SK-N-SH (cell line): ENCODE measurements around the gene CST9. TPM values are rescaled to one million over a fixed set of nuclear protein-coding genes. Genes with fewer than 3 reads are reported as not detected.

ENCODE experiments used
- CTCF ChIA-PET: fragments of 300-600, 350-600 bp; formaldehyde crosslinking; extraction: SDS; loops from one replicate; lab custom pipeline; 2021; lab: Yijun Ruan, JAX
- POLR2A ChIA-PET: fragments of 350-600 bp; sonication (Branson Sonifier 250); formaldehyde crosslinking; extraction: SDS; loops from one replicate; lab custom pipeline; 2020; ENCODE audit warnings: antibody characterized with exemption, inconsistent platforms; lab: Yijun Ruan, JAX
- DNase-seq: peaks from one replicate; pipeline ENCODE4 v3.0.0; 2012
- H2AFZ ChIP-seq: fragments of 200-600 bp; sonication (generic); 2 replicates; pipeline ENCODE4 v1.8.1; 2016; ENCODE audit warnings: antibody characterized with exemption, mild to moderate bottlenecking, low read depth
- H3F3A ChIP-seq: fragments of 200-600 bp; sonication (generic); replicated peaks from 2 replicates; pipeline ENCODE3; 2016; ENCODE audit warnings: antibody characterized with exemption, mild to moderate bottlenecking; ENCODE audit not compliant: insufficient read depth
- H3K27ac ChIP-seq, 2 experiments: fragments of 200-500 bp in 1 of 2; fragments of 200-600 bp in 1 of 2; sonication (Bioruptor generic) in 1 of 2; sonication (generic), shearing (Covaris generic) in 1 of 2; 2 replicates each; pipeline versions ENCODE4 v1.5.1 to v1.6.1; 2014 to 2016; ENCODE audit warnings: low read depth in 2 of 2, inconsistent platforms in 1 of 2, low read length in 1 of 2, mild to moderate bottlenecking in 1 of 2, mixed read lengths in 1 of 2
- H3K27me3 ChIP-seq: fragments of 200-600 bp; sonication (generic), shearing (Covaris generic); 2 replicates; pipeline ENCODE4 v1.6.1; 2016; ENCODE audit warnings: mixed run types; ENCODE audit not compliant: insufficient read depth
- H3K36me3 ChIP-seq, 2 experiments: fragments of 200-500 bp in 1 of 2; fragments of 200-600 bp in 1 of 2; sonication (Bioruptor generic) in 1 of 2; sonication (generic) in 1 of 2; replicated peaks in 1 of 2; 2 replicates each; pipeline versions ENCODE3 to v1.5.1; 2014 to 2016; ENCODE audit warnings: low read length in 1 of 2, mild to moderate bottlenecking in 1 of 2; ENCODE audit not compliant: insufficient read depth in 2 of 2, control insufficient read depth in 1 of 2
- H3K4me1 ChIP-seq, 2 experiments: fragments of 200-500 bp in 1 of 2; fragments of 200-600 bp in 1 of 2; sonication (Bioruptor generic) in 1 of 2; sonication (generic), shearing (Covaris generic) in 1 of 2; 2 replicates each; pipeline versions ENCODE4 v1.5.1 to v1.6.1; 2014 to 2016; ENCODE audit warnings: low read depth in 1 of 2, low read length in 1 of 2, mixed run types in 1 of 2; ENCODE audit not compliant: insufficient read depth in 2 of 2, control insufficient read depth in 1 of 2
- H3K4me2 ChIP-seq: fragments of 200-600 bp; sonication (generic), shearing (Covaris generic); 2 replicates; pipeline ENCODE4 v1.6.1; 2017; ENCODE audit warnings: mixed run types
- H3K4me3 ChIP-seq, 2 experiments: fragments of 200-500 bp in 1 of 2; fragments of 200-600 bp in 1 of 2; sonication (Bioruptor generic) in 1 of 2; sonication (generic), shearing (Covaris generic) in 1 of 2; 2 replicates each; pipeline versions ENCODE4 v1.5.1 to v1.8.1; 2014 to 2016; ENCODE audit warnings: low read depth in 2 of 2, inconsistent platforms in 1 of 2, low read length in 1 of 2, mild to moderate bottlenecking in 1 of 2, mixed read lengths in 1 of 2, moderate library complexity in 1 of 2
- H3K79me2 ChIP-seq: fragments of 200-600 bp; sonication (generic); 2 replicates; pipeline ENCODE4 v1.8.1; 2017; ENCODE audit warnings: mild to moderate bottlenecking; ENCODE audit not compliant: insufficient read depth
- H3K9ac ChIP-seq: fragments of 200-600 bp; sonication (generic); 2 replicates; pipeline ENCODE4 v1.6.1; 2017; ENCODE audit warnings: mixed run types
- H3K9me2 ChIP-seq: fragments of 200-600 bp; sonication (generic); 2 replicates; pipeline ENCODE4 v1.6.1; 2017; ENCODE audit warnings: mixed run types
- H3K9me3 ChIP-seq: fragments of 200-600 bp; sonication (generic); 2 replicates; pipeline ENCODE4 v1.6.1; 2017; ENCODE audit warnings: mixed run types, mild to moderate bottlenecking, moderate library complexity
- H4K20me1 ChIP-seq: fragments of 200-600 bp; sonication (generic); 2 replicates; pipeline ENCODE4 v1.6.1; 2017; ENCODE audit warnings: mild to moderate bottlenecking, mixed run types; ENCODE audit not compliant: insufficient read depth
- FOSL2 ChIP-seq: IDR thresholded peaks from 2 replicates; pipeline ENCODE4 v1.4.0; 2012; ENCODE audit warnings: low read depth, mild to moderate bottlenecking, moderate library complexity, borderline replicate concordance
- MXI1 ChIP-seq: IDR thresholded peaks from 2 replicates; pipeline ENCODE4 v1.6.1; 2012; ENCODE audit warnings: mild to moderate bottlenecking, low read depth, low read length, improper control_type of control experiment
- NRF1 ChIP-seq: IDR thresholded peaks from 2 replicates; pipeline ENCODE4 v1.6.1; 2012; ENCODE audit warnings: low read depth, mild to moderate bottlenecking, low read length
- RAD21 ChIP-seq: IDR thresholded peaks from 2 replicates; pipeline ENCODE4 v1.6.1; 2012; ENCODE audit warnings: mild to moderate bottlenecking, low read length
- RCOR1 ChIP-seq: fragments of 150-350 bp; IDR thresholded peaks from 2 replicates; pipeline ENCODE4 v1.6.1; 2017; ENCODE audit warnings: antibody characterized with exemption, low read length
- RFX5 ChIP-seq: IDR thresholded peaks from 2 replicates; pipeline ENCODE4 v1.6.1; 2012; ENCODE audit warnings: mild to moderate bottlenecking, improper control_type of control experiment, low read length
- SIN3A ChIP-seq: IDR thresholded peaks from 2 replicates; pipeline ENCODE4 v1.6.1; 2012; ENCODE audit warnings: low read depth, mild to moderate bottlenecking, low read length, moderate library complexity, borderline replicate concordance
- SMC3 ChIP-seq: IDR thresholded peaks from 2 replicates; pipeline ENCODE4 v1.6.1; 2012; ENCODE audit warnings: low read depth, low read length, improper control_type of control experiment
- TAF1 ChIP-seq: IDR thresholded peaks from 2 replicates; pipeline ENCODE4 v1.6.1; 2012; ENCODE audit warnings: low read depth, mild to moderate bottlenecking, low read length, moderate library complexity, borderline replicate concordance
- TCF12 ChIP-seq: IDR thresholded peaks from 2 replicates; pipeline ENCODE4 v1.4.0; 2012
- YY1 ChIP-seq: IDR thresholded peaks from 2 replicates; pipeline ENCODE4 v1.4.0; 2012; ENCODE audit warnings: low read depth, mild to moderate bottlenecking
- WGBS: methylation state at CpG from one replicate; pipeline ENCODE4 v1.1.6; 2017; ENCODE audit warnings: low lambda C conversion rate; 5-methylcytosine and 5-hydroxymethylcytosine counted together
- polyA plus RNA-seq, 3 experiments: library from polyadenylated mRNA; depleted of rRNA; stranded (reverse); fragments of >200 nt; gene quantifications; 2 replicates each; pipeline ENCODE4 v1.2.3, GENCODE V29; 2012
- TF ChIP-seq, protein P1 (sequence below): IDR thresholded peaks from 2 replicates; pipeline ENCODE4 v1.4.0; 2012; ENCODE audit warnings: low read depth
- TF ChIP-seq, protein P2 (sequence below): IDR thresholded peaks from 2 replicates; pipeline ENCODE4 v1.6.1; 2012; ENCODE audit warnings: mild to moderate bottlenecking, low read depth, low read length, moderate library complexity
- TF ChIP-seq, protein P3 (sequence below): IDR thresholded peaks from 2 replicates; pipeline ENCODE4 v1.4.0; 2012; ENCODE audit warnings: low read depth, borderline replicate concordance
- TF ChIP-seq, protein P4 (sequence below): fragments of 150-350 bp; IDR thresholded peaks from 2 replicates; pipeline ENCODE4 v1.6.1; 2016; ENCODE audit warnings: mild to moderate bottlenecking, low read depth, low read length
- TF ChIP-seq, protein P5 (sequence below): fragments of 200-600 bp; sonication (generic); IDR thresholded peaks from 2 replicates; pipeline ENCODE4 v1.6.1; 2017; ENCODE audit warnings: antibody characterized with exemption, mild to moderate bottlenecking, moderate library complexity

Gene CST9
- polyA plus RNA-seq, 1 of the 3 experiments (the other 2 are of a cell fraction), result not detected

DNA sequence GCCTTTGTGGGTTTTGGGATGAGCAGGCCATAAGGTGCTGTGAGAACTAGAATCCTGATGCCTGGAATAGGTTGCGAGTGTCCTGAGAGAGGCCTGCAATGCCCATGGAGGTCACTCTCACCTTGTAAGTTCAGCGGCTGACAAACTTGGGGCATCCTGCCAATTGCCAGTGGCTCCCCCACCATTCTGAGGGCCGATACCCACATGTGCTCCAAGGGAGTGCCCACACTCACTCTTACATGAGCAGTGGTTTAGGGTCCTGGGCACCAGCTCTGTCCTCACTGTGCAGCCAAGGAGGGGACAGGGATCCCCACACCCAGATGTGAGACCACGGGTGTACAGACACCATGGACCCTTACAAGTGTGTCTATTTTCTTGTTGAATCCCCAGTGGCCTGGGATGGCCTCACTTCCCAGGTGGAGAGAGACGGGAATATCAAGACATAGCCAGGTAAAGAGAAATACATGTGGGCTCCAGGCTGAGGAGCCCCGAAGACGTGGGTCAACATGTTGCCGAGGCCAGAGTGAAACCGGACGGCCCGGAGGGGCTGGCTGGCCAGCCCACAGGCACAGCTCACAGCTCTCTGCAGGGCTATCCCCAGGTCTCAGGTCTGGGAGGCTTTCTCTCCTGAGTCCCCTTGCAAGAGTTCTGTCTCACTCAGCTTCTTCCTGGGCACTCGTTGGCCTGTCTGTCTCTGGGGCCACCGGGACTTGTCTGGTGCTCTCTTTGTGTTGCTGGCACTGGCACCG is 2.0 kb upstream of the CST9 start (continued):
- TF ChIP-seq, protein P1, sequence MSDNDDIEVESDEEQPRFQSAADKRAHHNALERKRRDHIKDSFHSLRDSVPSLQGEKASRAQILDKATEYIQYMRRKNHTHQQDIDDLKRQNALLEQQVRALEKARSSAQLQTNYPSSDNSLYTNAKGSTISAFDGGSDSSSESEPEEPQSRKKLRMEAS, result no peak
- TF ChIP-seq YY1, result no peak
- TF ChIP-seq TCF12, result no peak
- TF ChIP-seq, protein P2, sequence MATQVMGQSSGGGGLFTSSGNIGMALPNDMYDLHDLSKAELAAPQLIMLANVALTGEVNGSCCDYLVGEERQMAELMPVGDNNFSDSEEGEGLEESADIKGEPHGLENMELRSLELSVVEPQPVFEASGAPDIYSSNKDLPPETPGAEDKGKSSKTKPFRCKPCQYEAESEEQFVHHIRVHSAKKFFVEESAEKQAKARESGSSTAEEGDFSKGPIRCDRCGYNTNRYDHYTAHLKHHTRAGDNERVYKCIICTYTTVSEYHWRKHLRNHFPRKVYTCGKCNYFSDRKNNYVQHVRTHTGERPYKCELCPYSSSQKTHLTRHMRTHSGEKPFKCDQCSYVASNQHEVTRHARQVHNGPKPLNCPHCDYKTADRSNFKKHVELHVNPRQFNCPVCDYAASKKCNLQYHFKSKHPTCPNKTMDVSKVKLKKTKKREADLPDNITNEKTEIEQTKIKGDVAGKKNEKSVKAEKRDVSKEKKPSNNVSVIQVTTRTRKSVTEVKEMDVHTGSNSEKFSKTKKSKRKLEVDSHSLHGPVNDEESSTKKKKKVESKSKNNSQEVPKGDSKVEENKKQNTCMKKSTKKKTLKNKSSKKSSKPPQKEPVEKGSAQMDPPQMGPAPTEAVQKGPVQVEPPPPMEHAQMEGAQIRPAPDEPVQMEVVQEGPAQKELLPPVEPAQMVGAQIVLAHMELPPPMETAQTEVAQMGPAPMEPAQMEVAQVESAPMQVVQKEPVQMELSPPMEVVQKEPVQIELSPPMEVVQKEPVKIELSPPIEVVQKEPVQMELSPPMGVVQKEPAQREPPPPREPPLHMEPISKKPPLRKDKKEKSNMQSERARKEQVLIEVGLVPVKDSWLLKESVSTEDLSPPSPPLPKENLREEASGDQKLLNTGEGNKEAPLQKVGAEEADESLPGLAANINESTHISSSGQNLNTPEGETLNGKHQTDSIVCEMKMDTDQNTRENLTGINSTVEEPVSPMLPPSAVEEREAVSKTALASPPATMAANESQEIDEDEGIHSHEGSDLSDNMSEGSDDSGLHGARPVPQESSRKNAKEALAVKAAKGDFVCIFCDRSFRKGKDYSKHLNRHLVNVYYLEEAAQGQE, result no peak
- TF ChIP-seq RCOR1, result no peak

DNA sequence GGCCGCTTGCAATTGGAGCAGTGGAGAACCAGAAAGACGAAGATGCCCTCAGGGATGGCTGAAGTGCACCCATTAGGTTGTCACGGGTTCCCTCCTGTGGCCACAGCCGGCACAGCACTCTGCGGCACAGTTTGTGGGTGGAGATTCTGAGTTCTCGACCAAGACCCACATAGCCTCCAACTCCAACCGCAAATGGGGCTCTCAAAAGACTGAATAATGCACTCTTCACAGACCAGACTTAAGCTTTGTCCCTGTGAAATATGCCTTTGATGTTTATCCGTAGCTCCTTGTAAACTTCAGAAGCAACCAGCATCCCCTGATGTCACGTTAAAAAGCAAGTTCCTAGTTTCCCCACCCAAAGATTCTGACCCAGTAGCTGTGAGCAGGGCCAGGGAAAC is 934 bp upstream of the CST9 start:
- WGBS, result 19% methylated on average over 6 of the region's 9 CpGs
- no peaks in the 10 kb centered on the region for H3K4me1 ChIP-seq
- peak overlapping the region; percentile 27; the same call in 1 of the 2 replicates for H2AFZ ChIP-seq
- no peaks in the 10 kb centered on the region for H3K9me2 ChIP-seq
- ChIA-PET POLR2A (no interaction called here), CTCF (interaction anchor here (0.7 to 9.5 kb wide), 13 partner anchors 11 to 1377 kb away, joined by 3 to 92 read pairs (median 4); partner anchors contain the start of genes CSTL1 and NXT1)
- no peaks in the 10 kb centered on the region for H3K9me3 ChIP-seq
- H3K9ac ChIP-seq, result no peak overlapping the region
- DNase-seq, result peak; percentile 81
- H4K20me1 ChIP-seq, result no peaks in the 10 kb centered on the region
- H3K27me3 ChIP-seq, result peaks cover 51% of the 10 kb centered on the region; the same call in 1 of the 2 replicates
- H3K4me3 ChIP-seq, result no peak overlapping the region; a peak in 1 of 4 replicates
- H3K79me2 ChIP-seq, result no peaks in the 10 kb centered on the region
- no peak overlapping the region for H3K4me2 ChIP-seq
- TF ChIP-seq RFX5, result no peak
- no peak for TF ChIP-seq SIN3A
- TF ChIP-seq SMC3, result peak; percentile 74
- no peak for TF ChIP-seq MXI1
- TF ChIP-seq YY1, result no peak
- no peak for TF ChIP-seq FOSL2
- TF ChIP-seq NRF1, result no peak
- TF ChIP-seq, protein P1, result no peak
- TF ChIP-seq, protein P3, sequence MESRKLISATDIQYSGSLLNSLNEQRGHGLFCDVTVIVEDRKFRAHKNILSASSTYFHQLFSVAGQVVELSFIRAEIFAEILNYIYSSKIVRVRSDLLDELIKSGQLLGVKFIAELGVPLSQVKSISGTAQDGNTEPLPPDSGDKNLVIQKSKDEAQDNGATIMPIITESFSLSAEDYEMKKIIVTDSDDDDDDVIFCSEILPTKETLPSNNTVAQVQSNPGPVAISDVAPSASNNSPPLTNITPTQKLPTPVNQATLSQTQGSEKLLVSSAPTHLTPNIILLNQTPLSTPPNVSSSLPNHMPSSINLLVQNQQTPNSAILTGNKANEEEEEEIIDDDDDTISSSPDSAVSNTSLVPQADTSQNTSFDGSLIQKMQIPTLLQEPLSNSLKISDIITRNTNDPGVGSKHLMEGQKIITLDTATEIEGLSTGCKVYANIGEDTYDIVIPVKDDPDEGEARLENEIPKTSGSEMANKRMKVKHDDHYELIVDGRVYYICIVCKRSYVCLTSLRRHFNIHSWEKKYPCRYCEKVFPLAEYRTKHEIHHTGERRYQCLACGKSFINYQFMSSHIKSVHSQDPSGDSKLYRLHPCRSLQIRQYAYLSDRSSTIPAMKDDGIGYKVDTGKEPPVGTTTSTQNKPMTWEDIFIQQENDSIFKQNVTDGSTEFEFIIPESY, result no peak
- TF ChIP-seq, protein P4, sequence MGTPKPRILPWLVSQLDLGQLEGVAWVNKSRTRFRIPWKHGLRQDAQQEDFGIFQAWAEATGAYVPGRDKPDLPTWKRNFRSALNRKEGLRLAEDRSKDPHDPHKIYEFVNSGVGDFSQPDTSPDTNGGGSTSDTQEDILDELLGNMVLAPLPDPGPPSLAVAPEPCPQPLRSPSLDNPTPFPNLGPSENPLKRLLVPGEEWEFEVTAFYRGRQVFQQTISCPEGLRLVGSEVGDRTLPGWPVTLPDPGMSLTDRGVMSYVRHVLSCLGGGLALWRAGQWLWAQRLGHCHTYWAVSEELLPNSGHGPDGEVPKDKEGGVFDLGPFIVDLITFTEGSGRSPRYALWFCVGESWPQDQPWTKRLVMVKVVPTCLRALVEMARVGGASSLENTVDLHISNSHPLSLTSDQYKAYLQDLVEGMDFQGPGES, result no peak
- no peak for TF ChIP-seq TAF1
- peak; percentile 82 for TF ChIP-seq RAD21
- TF ChIP-seq, protein P5, sequence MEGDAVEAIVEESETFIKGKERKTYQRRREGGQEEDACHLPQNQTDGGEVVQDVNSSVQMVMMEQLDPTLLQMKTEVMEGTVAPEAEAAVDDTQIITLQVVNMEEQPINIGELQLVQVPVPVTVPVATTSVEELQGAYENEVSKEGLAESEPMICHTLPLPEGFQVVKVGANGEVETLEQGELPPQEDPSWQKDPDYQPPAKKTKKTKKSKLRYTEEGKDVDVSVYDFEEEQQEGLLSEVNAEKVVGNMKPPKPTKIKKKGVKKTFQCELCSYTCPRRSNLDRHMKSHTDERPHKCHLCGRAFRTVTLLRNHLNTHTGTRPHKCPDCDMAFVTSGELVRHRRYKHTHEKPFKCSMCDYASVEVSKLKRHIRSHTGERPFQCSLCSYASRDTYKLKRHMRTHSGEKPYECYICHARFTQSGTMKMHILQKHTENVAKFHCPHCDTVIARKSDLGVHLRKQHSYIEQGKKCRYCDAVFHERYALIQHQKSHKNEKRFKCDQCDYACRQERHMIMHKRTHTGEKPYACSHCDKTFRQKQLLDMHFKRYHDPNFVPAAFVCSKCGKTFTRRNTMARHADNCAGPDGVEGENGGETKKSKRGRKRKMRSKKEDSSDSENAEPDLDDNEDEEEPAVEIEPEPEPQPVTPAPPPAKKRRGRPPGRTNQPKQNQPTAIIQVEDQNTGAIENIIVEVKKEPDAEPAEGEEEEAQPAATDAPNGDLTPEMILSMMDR, result peak; percentile 84
- H3F3A ChIP-seq, result no peaks in the 10 kb centered on the region
- no peaks in the 10 kb centered on the region for H3K36me3 ChIP-seq
- no peak overlapping the region for H3K27ac ChIP-seq
